Thoracic aorta (tissue), 2 donors: ENCODE results near the gene CST2. TPM values are rescaled to one million over a fixed set of nuclear protein-coding genes. Genes with fewer than 3 reads are reported as not detected.

Source experiments
- ATAC-seq: fragments of 150-250 bp; one replicate; pipeline ENCODE4 v1.8.0; 2017; ENCODE audit warnings: low read depth; ENCODE audit not compliant: insufficient number of reproducible peaks, low FRiP score
- DNase-seq: peaks from one replicate; pipeline ENCODE4 v3.0.0-alpha.2; 2020; ENCODE audit warnings: low spot score
- H3K27ac ChIP-seq, 2 donors: fragments of 200-600 bp; sonication (generic); 1 replicate in 1 of 2; 2 replicates in 1 of 2; pipeline ENCODE4 v1.5.1; 2016; ENCODE audit warnings: mild to moderate bottlenecking in 2 of 2, moderate library complexity in 2 of 2
- H3K27me3 ChIP-seq: fragments of 200-600 bp; sonication (generic); replicated peaks from 2 replicates; pipeline ENCODE4 v1.6.0; 2016; ENCODE audit warnings: mild to moderate bottlenecking; ENCODE audit not compliant: insufficient read depth
- H3K36me3 ChIP-seq: fragments of 200-600 bp; sonication (generic); one replicate; pipeline ENCODE4 v1.5.1; 2016
- H3K4me1 ChIP-seq, 2 donors: fragments of 200-600 bp; sonication (generic); 1 replicate in 1 of 2; 2 replicates in 1 of 2; pipeline versions ENCODE4 v1.5.1 to v1.6.0; 2016; ENCODE audit warnings: low read depth in 2 of 2, mild to moderate bottlenecking in 1 of 2; ENCODE audit not compliant: control insufficient read depth in 1 of 2
- H3K4me3 ChIP-seq: fragments of 200-600 bp; sonication (generic); 2 replicates; pipeline ENCODE4 v1.5.1; 2016; ENCODE audit warnings: mild to moderate bottlenecking
- H3K9me3 ChIP-seq: fragments of 200-600 bp; sonication (generic); 2 replicates; pipeline ENCODE4 v1.5.1; 2016
- total RNA-seq, 2 donors: library from RNA; depleted of rRNA; stranded (reverse); fragments of >200 nt; gene quantifications; one replicate each; pipeline versions ENCODE4 v1.1.0 to v1.2.3, GENCODE V29; 2016
- TF ChIP-seq, protein P1 (sequence below): fragments of 200-600 bp; sonication (generic); IDR thresholded peaks from one replicate; pipeline ENCODE4 v1.5.1; 2019; ENCODE audit warnings: antibody characterized with exemption

Gene CST2
- total RNA-seq, 2 donors from 2014 or later, result not detected

DNA sequence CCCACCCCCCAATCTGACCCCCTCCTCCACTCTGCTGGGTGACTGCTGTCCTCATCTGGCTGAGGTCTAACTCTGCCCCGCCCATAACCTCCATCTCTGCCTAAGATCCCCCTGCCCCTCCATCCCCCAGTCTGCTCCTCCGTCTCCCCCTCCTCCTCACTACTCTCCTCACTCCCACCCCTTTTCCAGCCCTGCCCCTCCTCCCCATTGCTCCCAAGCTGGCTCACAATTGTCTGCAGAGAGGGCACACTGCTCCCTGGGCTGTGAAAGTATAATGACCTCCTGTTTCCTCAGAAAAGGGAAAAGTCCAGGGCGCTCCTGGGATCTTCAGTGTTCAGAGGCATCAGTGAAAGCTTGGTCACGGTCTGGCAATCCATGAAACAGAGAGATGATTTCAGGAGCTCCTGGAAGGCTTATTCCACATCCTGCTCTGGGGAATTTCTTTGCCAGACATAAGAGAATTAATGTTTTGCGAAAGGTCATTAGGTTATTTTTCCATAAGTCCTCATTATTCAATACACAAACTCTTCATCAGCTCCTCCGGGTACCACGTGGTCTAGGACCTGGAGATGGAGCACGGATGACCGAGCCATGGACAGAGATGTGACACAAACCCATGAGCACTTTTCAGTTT is 31.6 kb upstream of the CST2 start:
- Histone ChIP-seq H3K27ac (no peak overlapping the region), H3K36me3 (no peaks in the 10 kb centered on the region), H3K27me3 (no peaks in the 10 kb centered on the region), H3K4me3 (no peak overlapping the region), H3K9me3 (no peaks in the 10 kb centered on the region), H3K4me1 (no peaks in the 10 kb centered on the region)
- DNase-seq, result no peak
- TF ChIP-seq, protein P1, sequence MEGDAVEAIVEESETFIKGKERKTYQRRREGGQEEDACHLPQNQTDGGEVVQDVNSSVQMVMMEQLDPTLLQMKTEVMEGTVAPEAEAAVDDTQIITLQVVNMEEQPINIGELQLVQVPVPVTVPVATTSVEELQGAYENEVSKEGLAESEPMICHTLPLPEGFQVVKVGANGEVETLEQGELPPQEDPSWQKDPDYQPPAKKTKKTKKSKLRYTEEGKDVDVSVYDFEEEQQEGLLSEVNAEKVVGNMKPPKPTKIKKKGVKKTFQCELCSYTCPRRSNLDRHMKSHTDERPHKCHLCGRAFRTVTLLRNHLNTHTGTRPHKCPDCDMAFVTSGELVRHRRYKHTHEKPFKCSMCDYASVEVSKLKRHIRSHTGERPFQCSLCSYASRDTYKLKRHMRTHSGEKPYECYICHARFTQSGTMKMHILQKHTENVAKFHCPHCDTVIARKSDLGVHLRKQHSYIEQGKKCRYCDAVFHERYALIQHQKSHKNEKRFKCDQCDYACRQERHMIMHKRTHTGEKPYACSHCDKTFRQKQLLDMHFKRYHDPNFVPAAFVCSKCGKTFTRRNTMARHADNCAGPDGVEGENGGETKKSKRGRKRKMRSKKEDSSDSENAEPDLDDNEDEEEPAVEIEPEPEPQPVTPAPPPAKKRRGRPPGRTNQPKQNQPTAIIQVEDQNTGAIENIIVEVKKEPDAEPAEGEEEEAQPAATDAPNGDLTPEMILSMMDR, result no peak
- no peak for ATAC-seq

DNA sequence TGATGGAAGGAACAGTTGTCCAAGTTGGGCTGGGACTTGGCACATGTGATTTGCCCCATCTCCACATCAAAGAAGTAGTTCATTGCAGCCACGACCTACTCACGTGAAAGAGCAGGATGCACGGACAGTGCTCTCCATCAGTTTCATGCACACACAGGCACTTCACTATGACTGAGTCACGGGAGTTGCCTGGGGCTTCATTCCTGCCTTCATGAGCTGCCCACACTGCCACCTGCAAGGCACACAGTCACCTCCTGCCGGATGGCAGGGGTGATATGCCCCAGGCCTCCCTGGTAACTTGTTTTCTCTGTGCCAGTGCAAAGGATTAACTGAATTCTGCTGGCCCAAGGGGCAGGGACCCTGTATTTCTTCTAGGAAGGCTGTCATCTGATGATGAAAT is 30.2 kb upstream of the CST2 start:
- no peaks in the 10 kb centered on the region for H3K36me3 ChIP-seq
- H3K4me1 ChIP-seq, result no peaks in the 10 kb centered on the region
- TF ChIP-seq, protein P1, result no peak
- H3K9me3 ChIP-seq, result no peaks in the 10 kb centered on the region
- no peak for ATAC-seq
- no peak overlapping the region for H3K4me3 ChIP-seq
- no peak for DNase-seq
- H3K27ac ChIP-seq, result no peak overlapping the region
- H3K27me3 ChIP-seq, result no peaks in the 10 kb centered on the region

DNA sequence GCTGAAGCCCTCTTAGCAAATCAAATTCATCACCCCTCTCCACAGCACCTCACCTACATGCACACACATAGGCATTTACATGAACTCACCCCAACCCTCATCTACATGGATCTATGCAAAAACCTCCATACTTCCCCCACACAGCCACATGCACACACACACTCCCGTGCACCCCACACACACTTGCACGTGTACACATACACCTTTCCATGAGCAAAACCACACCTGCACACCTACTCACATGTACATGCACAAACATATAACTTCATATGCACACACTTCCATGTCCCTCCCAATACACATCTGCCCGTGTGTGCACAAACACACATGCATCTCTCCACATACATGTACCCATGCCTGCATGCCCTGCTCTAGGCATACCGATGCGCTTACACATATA is 29.7 kb upstream of the CST2 start:
- Histone ChIP-seq H3K4me1 (no peaks in the 10 kb centered on the region), H3K9me3 (no peaks in the 10 kb centered on the region), H3K4me3 (no peak overlapping the region), H3K36me3 (no peaks in the 10 kb centered on the region), H3K27ac (no peak overlapping the region), H3K27me3 (no peaks in the 10 kb centered on the region)
- ATAC-seq, result no peak
- TF ChIP-seq, protein P1, result no peak
- DNase-seq, result no peak

DNA sequence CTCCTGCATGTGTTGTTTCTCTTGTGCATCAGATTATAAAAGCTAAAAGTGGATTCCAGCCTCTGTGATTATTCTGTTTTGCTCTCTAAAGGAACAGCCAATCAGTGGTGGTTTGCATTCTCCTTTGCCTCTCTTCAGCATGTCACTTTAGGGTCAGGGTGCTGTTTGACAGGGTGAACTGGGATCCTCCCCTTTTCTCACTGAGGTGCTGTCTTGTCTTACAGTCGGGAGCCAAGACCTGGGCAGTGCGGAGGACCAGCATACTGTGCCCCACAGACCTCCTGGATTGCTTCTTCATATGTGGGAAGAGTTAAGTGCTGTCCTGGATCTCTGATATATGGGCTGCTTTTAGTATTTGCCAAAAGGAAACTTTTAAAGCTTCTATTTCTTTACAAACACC is 15.2 kb upstream of the CST2 start:
- ATAC-seq (no peak), DNase-seq (no peak)
- H3K4me1 ChIP-seq, result no peaks in the 10 kb centered on the region
- H3K27ac ChIP-seq, result no peak overlapping the region
- H3K27me3 ChIP-seq, result no peaks in the 10 kb centered on the region
- no peak overlapping the region for H3K4me3 ChIP-seq
- H3K9me3 ChIP-seq, result no peaks in the 10 kb centered on the region
- TF ChIP-seq, protein P1, result no peak
- H3K36me3 ChIP-seq, result no peaks in the 10 kb centered on the region

DNA sequence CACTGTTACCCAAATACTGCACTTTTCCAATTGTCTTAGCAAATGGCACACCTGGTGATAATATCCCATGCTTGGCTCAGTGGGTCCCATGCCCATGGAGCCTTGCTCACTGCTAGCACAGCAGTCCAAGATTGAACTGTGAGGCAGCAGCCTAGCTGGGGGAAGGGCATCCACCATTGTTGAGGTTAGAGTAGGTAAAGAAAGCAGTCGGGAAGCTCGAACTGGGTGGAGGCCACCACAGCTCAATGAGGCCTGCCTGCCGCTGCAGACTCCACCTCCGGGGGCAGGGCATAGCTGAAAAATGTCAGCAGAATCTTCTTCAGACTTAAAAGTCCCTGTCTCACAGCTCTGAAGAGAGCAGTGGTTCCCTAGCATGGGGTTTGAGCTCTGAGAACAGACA is 9.2 kb upstream of the CST2 start:
- ATAC-seq, result no peak
- no peaks in the 10 kb centered on the region for H3K36me3 ChIP-seq
- TF ChIP-seq, protein P1, result no peak

More for the DNA sequence above, 9.2 kb upstream of the CST2 start:
- no peaks in the 10 kb centered on the region for H3K27me3 ChIP-seq
- no peak overlapping the region for H3K4me3 ChIP-seq
- DNase-seq, result no peak
- no peaks in the 10 kb centered on the region for H3K4me1 ChIP-seq
- H3K27ac ChIP-seq, result no peak overlapping the region
- H3K9me3 ChIP-seq, result no peaks in the 10 kb centered on the region
